Uterus (tissue), 2 donors: ENCODE measurements around the gene CHRND.

Experiments used
- CTCF ChIP-seq, 4 experiments: fragments of 200-600 bp in 2 of 4; fragments of 450-650 bp in 2 of 4; sonication (generic) in 2 of 4; IDR thresholded peaks; one replicate each; pipeline ENCODE4 v1.5.1; 2016 to 2019; ENCODE audit warnings: antibody characterized with exemption in 4 of 4, mild to moderate bottlenecking in 2 of 4, moderate library complexity in 1 of 4
- POLR2A ChIP-seq, 2 donors: fragments of 450-650 bp; IDR thresholded peaks; one replicate each; pipeline ENCODE4 v1.6.1; 2016; ENCODE audit warnings: antibody characterized with exemption in 2 of 2, mild to moderate bottlenecking in 1 of 2, moderate library complexity in 1 of 2

GRCh38 chr2:232492236-232492848 is 33.6 kb upstream of the CHRND start:
- TF ChIP-seq CTCF (IDR thresholded peaks at IDR 0.05) (no peak), POLR2A (IDR thresholded peaks at IDR 0.05) (no peak)
